HepG2 (cell line): ENCODE results near the gene XXYLT1. TPM values are rescaled to one million over a fixed set of nuclear protein-coding genes. Genes with fewer than 3 reads are reported as not detected.

Experiments
- ARNTL ChIP-seq: sonication (generic); formaldehyde crosslinking; IDR thresholded peaks from 2 replicates; pipeline ENCODE4 v1.4.0; 2020; ENCODE audit warnings: mild to moderate bottlenecking, missing genetic modification reagents
- CAMTA2 ChIP-seq: sonication (generic); formaldehyde crosslinking; IDR thresholded peaks from 2 replicates; pipeline ENCODE4 v1.4.0; 2020; ENCODE audit warnings: mild to moderate bottlenecking, missing genetic modification reagents, borderline replicate concordance
- CBFB ChIP-seq: sonication (generic); formaldehyde crosslinking; IDR thresholded peaks from 2 replicates; pipeline ENCODE4 v1.4.0; 2020; ENCODE audit warnings: missing genetic modification reagents
- CENPT ChIP-seq: sonication (generic); formaldehyde crosslinking; IDR thresholded peaks from 2 replicates; pipeline ENCODE4 v1.8.0; 2022; ENCODE audit warnings: low read depth, mild to moderate bottlenecking, moderate library complexity, missing genetic modification reagents
- ELF1 ChIP-seq: sonication (generic); formaldehyde crosslinking; IDR thresholded peaks from 2 replicates; pipeline ENCODE4 v1.4.0; 2020; ENCODE audit warnings: missing genetic modification reagents
- FOXO4 ChIP-seq: sonication (generic); formaldehyde crosslinking; conservative IDR thresholded peaks from 2 replicates; pipeline ENCODE4 v1.8.1; 2023; ENCODE audit warnings: missing genetic modification reagents
- GZF1 ChIP-seq: sonication (generic); formaldehyde crosslinking; IDR thresholded peaks from 2 replicates; pipeline ENCODE4 v1.5.1; 2020; ENCODE audit warnings: mild to moderate bottlenecking, missing genetic modification reagents
- ISL2 ChIP-seq: sonication (generic); formaldehyde crosslinking; IDR thresholded peaks from 2 replicates; pipeline ENCODE4 v1.5.0; 2020; ENCODE audit warnings: missing genetic modification reagents
- JUND ChIP-seq: sonication (generic); formaldehyde crosslinking; IDR thresholded peaks from 2 replicates; pipeline ENCODE4 v1.8.0; 2022; ENCODE audit warnings: mild to moderate bottlenecking, missing genetic modification reagents
- MIER3 ChIP-seq: IDR thresholded peaks from 2 replicates; pipeline ENCODE4 v1.6.1; 2016; ENCODE audit warnings: missing compliant biosample characterization, borderline replicate concordance
- NR2F1 ChIP-seq, 2 experiments: fragments of 450-650 bp in 1 of 2; formaldehyde crosslinking in 1 of 2; IDR thresholded peaks; 2 replicates each; pipeline versions ENCODE4 v1.5.0 to v1.6.1; 2016 to 2020; ENCODE audit warnings: mild to moderate bottlenecking in 1 of 2, missing compliant biosample characterization in 1 of 2, missing genetic modification reagents in 1 of 2, moderate library complexity in 1 of 2
- POGZ ChIP-seq: sonication (generic); formaldehyde crosslinking; IDR thresholded peaks from 2 replicates; pipeline ENCODE4 v1.4.0; 2020; ENCODE audit warnings: mild to moderate bottlenecking, missing genetic modification reagents
- PRDM10 ChIP-seq: sonication (generic); formaldehyde crosslinking; IDR thresholded peaks from 2 replicates; pipeline ENCODE4 v1.4.0; 2020; ENCODE audit warnings: low read depth, missing genetic modification reagents
- RARA ChIP-seq: IDR thresholded peaks from 2 replicates; pipeline ENCODE4 v1.6.1; 2016; ENCODE audit warnings: missing genetic modification reagents, missing compliant biosample characterization
- ZBTB34 ChIP-seq: sonication (generic); formaldehyde crosslinking; IDR thresholded peaks from 2 replicates; pipeline ENCODE4 v1.8.0; 2022; ENCODE audit warnings: mild to moderate bottlenecking, missing genetic modification reagents
- ZBTB39 ChIP-seq: sonication (generic); formaldehyde crosslinking; IDR thresholded peaks from 2 replicates; pipeline ENCODE4 v1.5.0; 2020; ENCODE audit warnings: missing genetic modification reagents
- ZBTB7B ChIP-seq: sonication (generic); formaldehyde crosslinking; IDR thresholded peaks from 2 replicates; pipeline ENCODE4 v1.4.0; 2020; ENCODE audit warnings: missing genetic modification reagents
- ZNF136 ChIP-seq: sonication (generic); formaldehyde crosslinking; IDR thresholded peaks from 2 replicates; pipeline ENCODE4 v1.8.1; 2022; ENCODE audit warnings: low read depth, mild to moderate bottlenecking, moderate library complexity, missing genetic modification reagents
- ZNF205 ChIP-seq: IDR thresholded peaks from 2 replicates; pipeline ENCODE4 v1.6.1; 2018; ENCODE audit warnings: missing biosample characterization, missing genetic modification reagents
- ZNF430 ChIP-seq: sonication (generic); formaldehyde crosslinking; IDR thresholded peaks from 2 replicates; pipeline ENCODE4 v1.9.0; 2021; ENCODE audit warnings: mild to moderate bottlenecking, missing genetic modification reagents
- ZNF570 ChIP-seq: sonication (generic); formaldehyde crosslinking; IDR thresholded peaks from 2 replicates; pipeline ENCODE4 v1.4.0; 2020; ENCODE audit warnings: mild to moderate bottlenecking, missing genetic modification reagents, borderline replicate concordance
- polyA plus RNA-seq, 8 experiments: library from polyadenylated mRNA; depleted of rRNA in 3 of 8; stranded (reverse) in 7 of 8; unstranded in 1 of 8; fragments of >200 nt; fragmentation: Illumina TruSeq in 4 of 8; extraction: Trizol in 4 of 8; gene quantifications; 2 replicates each; pipeline versions ENCODE4 v1.2.1 to v1.2.3, GENCODE V29; 2011 to 2016; ENCODE audit warnings: low read depth in 4 of 8, missing spikeins in 1 of 8, mixed read lengths in 1 of 8; ENCODE audit not compliant: insufficient read depth in 1 of 8
- total RNA-seq, 5 experiments: library from RNA; depleted of rRNA; stranded (reverse); fragments of >200 nt; fragmentation: Illumina TruSeq; extraction: Trizol; gene quantifications; 2 replicates each; pipeline ENCODE4 v1.2.3, GENCODE V29; 2016; ENCODE audit warnings: low read depth in 1 of 5
- TF ChIP-seq, protein P1 (sequence below): IDR thresholded peaks from 2 replicates; pipeline ENCODE4 v1.6.1; 2016; ENCODE audit warnings: low read depth, borderline replicate concordance

XXYLT1 gene
- total and polyA plus RNA-seq, 2 of the 13 experiments (the other 11 are each of a cell fraction or from before 2014, with no cell fraction given): 17.7 to 19.0 TPM

- TF ChIP-seq PRDM10 (CRISPR knock-in tag) (peak; percentile 57; the same call in 1 of the 2 replicates), GZF1 (CRISPR knock-in tag) (no peak), ZNF136 (CRISPR knock-in tag) (no peak), ZNF570 (no peak), POGZ (CRISPR knock-in tag) (peak; percentile 67), CAMTA2 (CRISPR knock-in tag) (no peak), JUND (CRISPR knock-in tag) (no peak), ISL2 (CRISPR knock-in tag) (peak; percentile 92), ZNF205 (0 out of 2 replicates have a peak, but pooled peaks have one; percentile 38), ZBTB39 (CRISPR knock-in tag) (no peak), CBFB (CRISPR knock-in tag) (peak; percentile 47; the same call in 1 of the 2 replicates), NR2F1 (CRISPR knock-in tag; IDR thresholded peaks at IDR 0.05) (peak in 1 of 2 experiments; percentile 16; a peak in 1 of 4 replicates), CENPT (CRISPR knock-in tag) (no peak), ZNF430 (CRISPR knock-in tag) (peak; percentile 74; the same call in 1 of the 2 replicates), ELF1 (peak; percentile 23; the same call in 1 of the 2 replicates), MIER3 (CRISPR knock-in tag) (0 out of 2 replicates have a peak, but pooled peaks have one; percentile 64), ZBTB7B (CRISPR knock-in tag) (peak; percentile 95), RARA (CRISPR knock-in tag) (peak; percentile 84), ARNTL (CRISPR knock-in tag) (peak; percentile 69; the same call in 1 of the 2 replicates), ZBTB34 (CRISPR knock-in tag) (no peak), FOXO4 (CRISPR knock-in tag) (no peak)
- TF ChIP-seq, protein P1, sequence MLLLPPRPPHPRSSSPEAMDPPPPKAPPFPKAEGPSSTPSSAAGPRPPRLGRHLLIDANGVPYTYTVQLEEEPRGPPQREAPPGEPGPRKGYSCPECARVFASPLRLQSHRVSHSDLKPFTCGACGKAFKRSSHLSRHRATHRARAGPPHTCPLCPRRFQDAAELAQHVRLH (CRISPR knock-in tag): 0 out of 2 replicates have a peak, but pooled peaks have one; percentile 25
These were observed 105.2 kb downstream of the XXYLT1 start (continued) for GRCh38 chr3:195165790-195166189.
